ENCODE results near the gene KDM4B. TPM values are rescaled to one million over a fixed set of nuclear protein-coding genes. Genes with fewer than 3 reads are reported as not detected.

KDM4B gene
- total RNA-seq, 4 donors from 2014 or later, result 16.3 to 38.3 (median 22.4) TPM

GRCh38 chr19:5064896-5065295 is 96.0 kb downstream of the KDM4B start:
- no peak for TF ChIP-seq CTCF (IDR thresholded peaks at IDR 0.05)
- no peak for DNase-seq (ENCODE audit: low spot score)
- no peak for ATAC-seq (ENCODE audit: low FRiP score)

- TF ChIP-seq CTCF (IDR thresholded peaks at IDR 0.05), result no peak
- DNase-seq (ENCODE audit: low spot score), result no peak
- ATAC-seq (ENCODE audit: low FRiP score), result no peak
Observed at GRCh38 chr19:5065663-5066093, 96.8 kb downstream of the KDM4B start.

- DNase-seq (ENCODE audit: low spot score) (no peak), ATAC-seq (ENCODE audit: low FRiP score) (no peak)
- TF ChIP-seq CTCF (IDR thresholded peaks at IDR 0.05), result no peak
Observed at GRCh38 chr19:5066768-5067167, 97.9 kb downstream of the KDM4B start.

- ATAC-seq (ENCODE audit: low FRiP score) (no peak), DNase-seq (ENCODE audit: low spot score) (no peak)
- no peak for TF ChIP-seq CTCF (IDR thresholded peaks at IDR 0.05)
Observed at GRCh38 chr19:5067678-5068077, 98.8 kb downstream of the KDM4B start.

- TF ChIP-seq CTCF (IDR thresholded peaks at IDR 0.05), result no peak
- DNase-seq (ENCODE audit: low spot score) (no peak), ATAC-seq (ENCODE audit: low FRiP score) (no peak)
Observed at GRCh38 chr19:5068233-5069072, 99.5 kb downstream of the KDM4B start.

GRCh38 chr19:5070331-5070730 is 101.4 kb downstream of the KDM4B start:
- DNase-seq (ENCODE audit: low spot score) (no peak), ATAC-seq (ENCODE audit: low FRiP score) (no peak)
- no peak for TF ChIP-seq CTCF (IDR thresholded peaks at IDR 0.05)

GRCh38 chr19:5070930-5071329 is 102.0 kb downstream of the KDM4B start:
- no peak for TF ChIP-seq CTCF (IDR thresholded peaks at IDR 0.05)
- no peak for DNase-seq (ENCODE audit: low spot score)
- no peak for ATAC-seq (ENCODE audit: low FRiP score)

All from omental fat pad (tissue), 4 donors.